Keratinocyte (primary cell): ENCODE measurements around the gene VCAN. TPM values are rescaled to one million over a fixed set of nuclear protein-coding genes. Genes with fewer than 3 reads are reported as not detected.

Experiments
- DNase-seq: peaks from one replicate; pipeline ENCODE4 v3.0.0-alpha.2; 2011; ENCODE audit warnings: low read depth, missing footprints, low spot score
- FAIRE-seq: peaks from 2 replicates; lab custom pipeline; 2011; peaks lifted over from hg19 to GRCh38; lab: Jason Lieb, UNC
- H2AFZ ChIP-seq: 2 replicates; pipeline ENCODE4 v1.6.0; 2012; ENCODE audit warnings: low read length, control low read depth, inconsistent platforms; ENCODE audit not compliant: control insufficient read depth
- H3K27ac ChIP-seq: 2 replicates; pipeline ENCODE4 v1.5.1; 2011; ENCODE audit warnings: low read length; ENCODE audit not compliant: control insufficient read depth, insufficient read depth
- H3K27me3 ChIP-seq: 3 replicates; pipeline ENCODE4 v1.6.0; 2011; ENCODE audit warnings: low read length; ENCODE audit not compliant: control insufficient read depth, insufficient read depth; ENCODE audit errors: extremely low read depth
- H3K36me3 ChIP-seq, 2 experiments: 2 replicates in 1 of 2; 3 replicates in 1 of 2; pipeline ENCODE4 v1.5.1; 2011; ENCODE audit warnings: low read length in 2 of 2, mild to moderate bottlenecking in 1 of 2; ENCODE audit not compliant: control insufficient read depth in 2 of 2, insufficient read depth in 2 of 2; ENCODE audit errors: extremely low read depth in 1 of 2
- H3K4me1 ChIP-seq: 3 replicates; pipeline ENCODE4 v1.5.1; 2011; ENCODE audit warnings: low read length; ENCODE audit not compliant: control insufficient read depth, insufficient read depth; ENCODE audit errors: extremely low read depth
- H3K4me2 ChIP-seq: 3 replicates; pipeline ENCODE4 v1.6.0; 2011; ENCODE audit warnings: low read depth, low read length; ENCODE audit not compliant: control insufficient read depth, insufficient read depth; ENCODE audit errors: extremely low read depth
- H3K4me3 ChIP-seq, 3 experiments: fragments of 200-600 bp in 1 of 3; sonication (generic) in 1 of 3; 2 replicates in 2 of 3; 3 replicates in 1 of 3; pipeline ENCODE4 v1.5.1; 2011 to 2016; ENCODE audit warnings: low read length in 3 of 3, mild to moderate bottlenecking in 3 of 3, control low read depth in 2 of 3, inconsistent platforms in 1 of 3, low read depth in 1 of 3, mixed read lengths in 1 of 3, mixed run types in 1 of 3, moderate library complexity in 1 of 3; ENCODE audit not compliant: control insufficient read depth in 2 of 3, insufficient read depth in 2 of 3; ENCODE audit errors: extremely low read depth in 1 of 3
- H3K79me2 ChIP-seq: 2 replicates; pipeline ENCODE4 v1.6.0; 2012; ENCODE audit warnings: low read length; ENCODE audit not compliant: control insufficient read depth, insufficient read depth
- H3K9ac ChIP-seq: 3 replicates; pipeline ENCODE4 v1.6.0; 2011; ENCODE audit warnings: low read length; ENCODE audit not compliant: control insufficient read depth, insufficient read depth; ENCODE audit errors: extremely low read depth
- H3K9me1 ChIP-seq: 3 replicates; pipeline ENCODE4 v1.6.0; 2011; ENCODE audit warnings: low read length; ENCODE audit not compliant: control insufficient read depth, insufficient read depth; ENCODE audit errors: extremely low read depth
- H3K9me3 ChIP-seq: 2 replicates; pipeline ENCODE4 v1.5.1; 2012; ENCODE audit warnings: low read depth, low read length; ENCODE audit not compliant: control insufficient read depth
- H4K20me1 ChIP-seq: 3 replicates; pipeline ENCODE4 v1.6.0; 2011; ENCODE audit warnings: low read length; ENCODE audit not compliant: control insufficient read depth, insufficient read depth; ENCODE audit errors: extremely low read depth
- EZH2 ChIP-seq: IDR thresholded peaks from one replicate; pipeline ENCODE4 v1.6.1; 2012; ENCODE audit warnings: inconsistent platforms, mild to moderate bottlenecking, low read length, moderate library complexity
- dilution Hi-C: fragments of 300-500 bp; cut with MboI; formaldehyde crosslinking; loops from one replicate; pipeline ENCODE4 v1.7.0; 2020; ENCODE audit warnings: low sequenced_read_pairs; ENCODE audit not compliant: extremely low pct_ligation_motif_present
- polyA plus RNA-seq, 5 experiments: library from polyadenylated mRNA; depleted of rRNA in 3 of 5; stranded (reverse) in 3 of 5; stranded (forward) in 1 of 5; unstranded in 1 of 5; fragments of >200 nt; gene quantifications; 1 replicate in 1 of 5; 2 replicates in 3 of 5; 3 replicates in 1 of 5; pipeline versions ENCODE4 v1.2.1 to v1.2.3, GENCODE V29; 2011 to 2012; ENCODE audit warnings: missing spikeins in 2 of 5, low read depth in 1 of 5, low replicate concordance in 1 of 5
- TF ChIP-seq, protein P1 (sequence below), 3 experiments: IDR thresholded peaks in 1 of 3; conservative IDR thresholded peaks in 1 of 3; optimal IDR thresholded peaks in 1 of 3; 2 replicates in 2 of 3; 3 replicates in 1 of 3; pipeline versions ENCODE3 to v1.5.1; 2011; ENCODE audit warnings: low read length in 3 of 3, mild to moderate bottlenecking in 3 of 3, moderate library complexity in 2 of 3, control low read depth in 1 of 3, inconsistent platforms in 1 of 3; ENCODE audit not compliant: insufficient read depth in 2 of 3; ENCODE audit errors: extremely low read depth in 1 of 3

The VCAN gene
- polyA plus RNA-seq, 1 donor (not counting 4 experiments of a cell fraction or from before 2014, with no cell fraction given): 1.9 TPM

GRCh38 chr5:83586874-83587776 is 115.6 kb downstream of the VCAN start:
- Histone ChIP-seq H3K27me3 (no peaks in the 10 kb centered on the region), H4K20me1 (no peaks in the 10 kb centered on the region), H3K27ac (no peak overlapping the region), H3K4me3 (no peak overlapping the region), H3K36me3 (no peaks in the 10 kb centered on the region), H3K9me3 (no peaks in the 10 kb centered on the region), H3K9ac (no peak overlapping the region), H3K4me2 (no peak overlapping the region), H3K79me2 (no peaks in the 10 kb centered on the region), H3K4me1 (peaks cover 10% of the 10 kb centered on the region), H3K9me1 (no peaks in the 10 kb centered on the region), H2AFZ (no peak overlapping the region)
- dilution Hi-C loops: no loop called here
- DNase-seq: no peak
- FAIRE-seq: no peak
- TF ChIP-seq, protein P1, sequence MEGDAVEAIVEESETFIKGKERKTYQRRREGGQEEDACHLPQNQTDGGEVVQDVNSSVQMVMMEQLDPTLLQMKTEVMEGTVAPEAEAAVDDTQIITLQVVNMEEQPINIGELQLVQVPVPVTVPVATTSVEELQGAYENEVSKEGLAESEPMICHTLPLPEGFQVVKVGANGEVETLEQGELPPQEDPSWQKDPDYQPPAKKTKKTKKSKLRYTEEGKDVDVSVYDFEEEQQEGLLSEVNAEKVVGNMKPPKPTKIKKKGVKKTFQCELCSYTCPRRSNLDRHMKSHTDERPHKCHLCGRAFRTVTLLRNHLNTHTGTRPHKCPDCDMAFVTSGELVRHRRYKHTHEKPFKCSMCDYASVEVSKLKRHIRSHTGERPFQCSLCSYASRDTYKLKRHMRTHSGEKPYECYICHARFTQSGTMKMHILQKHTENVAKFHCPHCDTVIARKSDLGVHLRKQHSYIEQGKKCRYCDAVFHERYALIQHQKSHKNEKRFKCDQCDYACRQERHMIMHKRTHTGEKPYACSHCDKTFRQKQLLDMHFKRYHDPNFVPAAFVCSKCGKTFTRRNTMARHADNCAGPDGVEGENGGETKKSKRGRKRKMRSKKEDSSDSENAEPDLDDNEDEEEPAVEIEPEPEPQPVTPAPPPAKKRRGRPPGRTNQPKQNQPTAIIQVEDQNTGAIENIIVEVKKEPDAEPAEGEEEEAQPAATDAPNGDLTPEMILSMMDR (optimal IDR thresholded peaks at IDR 0.05 in 1 of 3, IDR thresholded peaks at IDR 0.05 in 1 of 3, conservative IDR thresholded peaks at IDR 0.05 in 1 of 3; ENCODE audit: extremely low read depth in 1 of 3, insufficient read depth in 2 of 3, low read length in 3 of 3): no peak
- TF ChIP-seq EZH2: no peak

DNA sequence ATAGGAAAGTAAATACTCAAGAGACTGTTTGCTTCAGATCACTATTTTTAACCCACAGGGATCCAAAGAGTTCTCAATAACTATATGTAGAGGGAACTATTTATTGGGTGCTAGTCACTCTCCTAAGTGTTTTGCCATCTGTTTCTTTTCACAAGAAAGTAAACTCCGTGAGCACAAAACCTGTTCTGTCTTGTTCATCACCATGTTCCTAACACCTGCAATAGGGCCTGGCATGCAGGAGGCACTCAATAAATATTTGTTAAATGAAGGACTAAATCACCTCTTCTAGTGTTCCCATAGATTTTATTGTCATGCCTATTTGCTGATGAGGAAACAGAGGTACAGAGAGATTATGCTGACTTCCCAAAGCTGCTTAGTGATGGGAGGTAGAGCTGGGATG is 118.2 kb downstream of the VCAN start:
- H3K27ac ChIP-seq: no peak overlapping the region
- dilution Hi-C loops: no loop called here
- H3K36me3 ChIP-seq: no peaks in the 10 kb centered on the region
- TF ChIP-seq, protein P1 (optimal IDR thresholded peaks at IDR 0.05 in 1 of 3, IDR thresholded peaks at IDR 0.05 in 1 of 3, conservative IDR thresholded peaks at IDR 0.05 in 1 of 3; ENCODE audit: extremely low read depth in 1 of 3, insufficient read depth in 2 of 3, low read length in 3 of 3): no peak
- TF ChIP-seq EZH2: no peak
- no peak for DNase-seq
- H3K9me1 ChIP-seq: no peaks in the 10 kb centered on the region
- no peaks in the 10 kb centered on the region for H3K79me2 ChIP-seq
- H3K4me3 ChIP-seq: no peak overlapping the region
- no peaks in the 10 kb centered on the region for H4K20me1 ChIP-seq
- no peak overlapping the region for H3K4me2 ChIP-seq
- H3K4me1 ChIP-seq: no peaks in the 10 kb centered on the region
- no peak overlapping the region for H2AFZ ChIP-seq
- H3K9ac ChIP-seq: no peak overlapping the region
- no peaks in the 10 kb centered on the region for H3K9me3 ChIP-seq
- H3K27me3 ChIP-seq: no peaks in the 10 kb centered on the region
- FAIRE-seq: no peak
